CD4-positive, alpha-beta T cell treated with Interleukin-4 for 1 hour (primary cell): ENCODE measurements around the gene ATP4B.

ENCODE experiments used
- DNase-seq, 2 donors: peaks; one replicate each; pipeline ENCODE4 v3.0.0-alpha.2; 2020 to 2022

The ATP4B gene

DNA sequence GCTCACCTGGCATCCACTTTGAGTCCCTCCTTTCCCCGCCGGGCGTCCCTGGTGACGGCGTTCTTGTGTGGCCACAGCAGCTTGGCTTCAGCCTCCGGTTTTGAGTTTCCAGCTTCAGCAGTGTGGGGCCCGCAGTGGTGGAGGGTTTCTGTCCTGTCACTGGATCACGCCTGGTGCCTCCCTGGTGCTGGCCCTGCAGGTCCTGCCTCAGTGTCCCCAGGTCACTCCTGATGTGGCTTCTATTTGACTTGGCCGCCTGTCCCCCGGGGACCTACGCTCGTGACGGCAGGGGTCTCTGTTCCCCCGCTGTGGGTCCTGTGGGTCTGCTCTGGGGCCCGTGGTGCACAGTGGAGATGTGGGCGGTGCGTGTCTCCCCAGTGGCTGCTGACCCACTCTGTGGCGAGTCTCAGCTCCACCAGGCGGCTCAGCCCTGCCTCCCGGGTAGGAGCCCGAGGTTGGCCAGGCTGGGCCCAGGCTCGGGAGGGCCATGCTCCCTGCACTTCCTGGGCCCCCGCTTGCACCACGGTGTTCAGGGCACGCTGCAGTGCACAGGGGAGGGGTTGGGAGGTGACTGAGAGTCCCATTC, 1.9 kb downstream of the ATP4B start:
- no peak for DNase-seq

DNA sequence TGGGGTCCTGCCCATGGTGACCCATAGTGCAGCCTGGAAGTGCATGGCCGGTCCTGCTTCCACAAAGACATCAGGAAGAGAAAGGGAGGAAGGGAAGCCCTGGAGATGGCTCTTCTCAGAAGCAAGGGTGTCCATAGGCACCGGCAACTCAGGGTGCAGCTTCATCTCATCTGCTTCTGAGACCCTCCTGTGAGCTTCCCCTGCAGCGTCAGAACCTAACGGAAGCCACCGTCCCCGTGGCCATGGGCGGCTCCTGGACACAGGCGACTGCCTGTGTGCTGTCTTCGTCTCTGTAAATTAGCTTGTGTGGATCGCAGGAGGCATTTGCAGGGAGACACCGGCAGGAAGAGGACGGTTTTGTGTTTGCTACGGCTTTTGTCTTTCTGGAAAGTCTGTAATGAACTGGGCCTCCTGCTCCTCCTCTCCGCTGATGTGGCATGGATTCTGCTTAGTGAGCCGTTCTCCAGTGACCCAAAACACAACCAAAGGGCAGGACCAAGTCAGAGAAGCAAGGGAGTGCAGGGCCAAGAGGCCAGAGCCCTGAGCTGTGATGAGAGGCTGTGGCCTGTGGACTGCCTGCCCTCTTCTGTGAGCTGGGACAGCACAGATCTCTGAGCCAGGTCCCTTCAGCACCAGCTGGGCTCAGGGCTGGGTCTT, 2.5 kb downstream of the ATP4B start:
- no peak for DNase-seq

- DNase-seq: no peak
Observed at GRCh38 chr13:113654591-113655345, 3.2 kb downstream of the ATP4B start.

GRCh38 chr13:113654175-113654560, 3.8 kb downstream of the ATP4B start:
- DNase-seq: no peak

GRCh38 chr13:113653264-113654174, 4.5 kb downstream of the ATP4B start:
- peak in 1 of 2 donors; percentile 22 for DNase-seq

- no peak for DNase-seq
Observed at GRCh38 chr13:113652404-113653263, 5.4 kb downstream of the ATP4B start.

- no peak for DNase-seq
Observed at GRCh38 chr13:113651511-113652403, 6.2 kb downstream of the ATP4B start.

DNA sequence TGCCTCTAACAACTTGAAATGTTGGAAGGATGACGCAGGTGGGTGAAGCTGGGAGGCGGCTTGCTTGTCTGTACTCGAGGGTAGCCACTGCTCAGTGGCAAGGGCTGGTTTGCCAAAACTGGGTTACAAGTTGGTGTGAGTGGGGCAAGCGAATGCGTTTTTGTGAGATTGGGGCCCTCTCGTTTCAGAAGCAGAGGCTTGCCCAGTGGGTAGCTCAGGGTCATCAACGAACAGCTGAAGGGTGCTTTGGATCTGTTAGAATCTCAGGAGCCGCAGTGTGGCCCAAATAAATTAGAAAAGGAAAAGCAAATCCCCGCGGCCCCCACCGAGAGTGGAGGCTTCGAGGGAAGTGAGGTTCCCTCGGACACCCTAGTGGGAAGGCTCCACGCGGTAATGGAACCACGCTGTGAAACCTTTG, 7.3 kb downstream of the ATP4B start:
- no peak for DNase-seq

GRCh38 chr13:113650275-113650674, 7.7 kb downstream of the ATP4B start:
- no peak for DNase-seq

DNA sequence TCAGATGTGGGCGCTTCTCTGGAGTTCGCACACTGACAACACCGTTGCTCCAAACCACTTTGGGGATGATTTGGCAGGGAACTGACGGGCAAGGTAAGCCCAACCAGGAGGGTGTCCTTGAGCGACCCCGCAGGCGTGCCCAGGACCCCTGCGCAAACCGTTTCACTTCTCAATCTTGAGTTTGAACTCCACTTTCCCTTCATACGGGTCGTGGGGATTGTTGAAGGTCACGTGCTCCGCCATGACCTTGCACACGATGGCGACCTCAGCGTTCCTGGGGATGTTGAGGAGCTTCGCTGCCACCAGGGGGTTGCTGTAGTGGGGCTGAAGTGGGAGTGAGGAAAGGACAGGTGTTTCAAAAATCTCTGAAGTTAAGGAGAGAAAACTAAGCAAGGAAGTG, 8.8 kb downstream of the ATP4B start:
- no peak for DNase-seq

GRCh38 chr13:113648216-113648610, 9.8 kb downstream of the ATP4B start:
- DNase-seq: no peak

- DNase-seq: no peak
Observed at GRCh38 chr13:113647351-113648215, 10.4 kb downstream of the ATP4B start.

- DNase-seq: peak in 1 of 2 donors; percentile 9
Observed at GRCh38 chr13:113646921-113647340, 11.1 kb downstream of the ATP4B start.

DNA sequence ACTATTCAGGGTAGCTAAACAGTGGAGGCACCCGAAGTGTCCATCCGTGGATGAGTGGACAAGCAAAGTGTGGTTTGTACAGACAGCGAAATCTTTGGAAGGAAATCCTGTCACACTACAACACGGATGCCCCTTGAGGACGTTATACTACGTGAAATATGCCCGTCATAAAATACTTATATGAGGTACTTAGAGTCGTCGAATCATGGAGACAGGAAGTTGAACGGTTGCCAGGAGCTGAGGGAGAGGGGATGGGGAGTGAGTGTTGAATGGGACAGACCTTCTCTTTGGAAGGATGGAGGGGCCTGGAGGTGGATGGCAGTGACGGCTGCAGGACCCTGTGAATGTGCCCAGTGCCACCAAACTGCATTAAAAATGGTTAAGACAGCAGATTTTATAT, 11.6 kb downstream of the ATP4B start:
- no peak for DNase-seq

DNA sequence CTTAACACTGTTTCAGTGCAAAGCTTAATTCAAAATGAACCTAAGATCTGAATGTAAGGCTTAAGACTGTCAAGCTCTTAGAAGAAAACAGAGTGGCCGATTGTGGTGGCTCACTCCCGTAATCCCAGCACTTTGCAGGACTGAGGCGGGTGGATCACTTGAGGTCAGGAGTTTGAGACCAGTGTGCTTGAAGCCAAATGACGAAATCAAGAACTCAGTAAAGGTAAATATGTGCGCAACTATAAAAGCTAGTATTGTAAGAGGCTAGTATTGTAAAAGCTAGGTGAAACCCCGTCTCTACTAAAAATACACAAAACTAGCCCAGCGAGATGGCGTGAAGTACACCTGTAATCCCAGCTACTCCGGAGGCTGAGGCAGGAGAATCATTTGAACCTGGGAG, 12.7 kb downstream of the ATP4B start:
- no peak for DNase-seq

DNA sequence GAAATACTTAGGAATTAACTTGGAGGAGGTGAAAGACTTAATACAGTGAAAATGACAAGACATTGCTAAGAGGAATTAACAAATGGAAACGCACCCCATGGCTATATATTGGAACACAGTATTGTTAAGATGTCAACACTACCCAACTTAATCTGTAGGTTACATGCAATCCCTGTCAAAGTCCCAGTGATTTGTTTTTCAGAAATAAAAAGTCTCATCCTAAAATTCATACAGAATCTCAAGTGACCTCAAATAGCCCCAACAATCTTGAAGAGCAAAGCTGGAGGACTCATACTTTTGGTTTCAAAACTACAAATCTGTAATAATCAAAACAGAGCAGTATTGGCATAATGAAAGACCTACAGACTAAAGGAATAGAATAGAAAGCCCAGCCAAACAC, 13.2 kb downstream of the ATP4B start:
- DNase-seq: no peak

GRCh38 chr13:113643593-113643992, 14.4 kb downstream of the ATP4B start:
- DNase-seq: no peak

GRCh38 chr13:113642563-113642962, 15.4 kb downstream of the ATP4B start:
- no peak for DNase-seq

DNA sequence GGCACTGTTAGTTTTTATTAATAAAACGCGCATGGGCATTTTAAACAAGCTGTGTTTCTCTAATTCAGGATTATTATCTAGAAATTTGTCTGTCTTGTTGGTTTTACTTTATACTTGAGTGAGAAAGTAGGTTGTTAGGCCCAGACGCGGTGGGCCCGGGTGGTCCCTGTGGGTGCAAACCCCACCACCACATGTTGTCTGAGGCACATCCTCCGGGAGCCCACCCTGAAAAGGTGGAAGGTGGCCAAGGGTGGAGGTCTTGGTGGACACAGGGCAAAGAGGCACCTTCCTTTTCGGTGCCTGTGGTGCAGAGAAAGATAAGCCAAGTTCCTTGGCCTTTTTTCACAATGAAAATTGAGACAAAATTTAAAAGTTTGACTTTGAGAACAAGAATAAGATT, 16.6 kb downstream of the ATP4B start:
- DNase-seq: no peak
